GM12875 (cell line): ENCODE results near the gene WDR70.
"Not testable (repeated sequence)": the region's sequence is repeated elsewhere in the genome, so short reads cannot be mapped to it uniquely, and the experiment has no call there.

Experiments used
- H3K4me3 ChIP-seq: one replicate; pipeline ENCODE4 v1.5.1; 2011; ENCODE audit warnings: low read depth, low read length, control low read depth
- TF ChIP-seq, protein P1 (sequence below): IDR thresholded peaks from 2 replicates; pipeline ENCODE4 v1.5.1; 2011; ENCODE audit warnings: low read depth, mild to moderate bottlenecking, control low read depth, inconsistent platforms, low read length, moderate library complexity, borderline replicate concordance; ENCODE audit not compliant: insufficient read depth

The WDR70 gene

DNA sequence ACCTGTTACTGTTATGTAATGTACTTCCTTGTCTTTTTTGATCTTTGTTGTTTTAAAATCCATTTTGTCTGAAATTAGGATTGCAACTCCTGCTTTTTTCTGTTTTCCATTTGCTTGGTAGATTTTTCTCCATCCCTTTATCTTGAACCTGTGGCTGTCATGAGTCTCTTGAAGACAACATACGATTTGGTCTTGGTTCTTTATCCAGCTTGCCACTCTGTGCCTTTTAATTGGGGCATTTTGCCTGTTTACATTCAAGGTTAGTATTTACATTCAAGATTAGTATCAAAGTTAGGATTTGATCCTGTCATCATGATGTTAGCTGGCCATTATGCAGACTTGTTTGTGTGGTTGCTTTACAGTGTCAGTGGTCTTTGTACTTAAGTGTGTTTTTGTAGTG is 304.0 kb downstream of the WDR70 start:
- TF ChIP-seq, protein P1, sequence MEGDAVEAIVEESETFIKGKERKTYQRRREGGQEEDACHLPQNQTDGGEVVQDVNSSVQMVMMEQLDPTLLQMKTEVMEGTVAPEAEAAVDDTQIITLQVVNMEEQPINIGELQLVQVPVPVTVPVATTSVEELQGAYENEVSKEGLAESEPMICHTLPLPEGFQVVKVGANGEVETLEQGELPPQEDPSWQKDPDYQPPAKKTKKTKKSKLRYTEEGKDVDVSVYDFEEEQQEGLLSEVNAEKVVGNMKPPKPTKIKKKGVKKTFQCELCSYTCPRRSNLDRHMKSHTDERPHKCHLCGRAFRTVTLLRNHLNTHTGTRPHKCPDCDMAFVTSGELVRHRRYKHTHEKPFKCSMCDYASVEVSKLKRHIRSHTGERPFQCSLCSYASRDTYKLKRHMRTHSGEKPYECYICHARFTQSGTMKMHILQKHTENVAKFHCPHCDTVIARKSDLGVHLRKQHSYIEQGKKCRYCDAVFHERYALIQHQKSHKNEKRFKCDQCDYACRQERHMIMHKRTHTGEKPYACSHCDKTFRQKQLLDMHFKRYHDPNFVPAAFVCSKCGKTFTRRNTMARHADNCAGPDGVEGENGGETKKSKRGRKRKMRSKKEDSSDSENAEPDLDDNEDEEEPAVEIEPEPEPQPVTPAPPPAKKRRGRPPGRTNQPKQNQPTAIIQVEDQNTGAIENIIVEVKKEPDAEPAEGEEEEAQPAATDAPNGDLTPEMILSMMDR: no peak
- no peak overlapping the region for H3K4me3 ChIP-seq

DNA sequence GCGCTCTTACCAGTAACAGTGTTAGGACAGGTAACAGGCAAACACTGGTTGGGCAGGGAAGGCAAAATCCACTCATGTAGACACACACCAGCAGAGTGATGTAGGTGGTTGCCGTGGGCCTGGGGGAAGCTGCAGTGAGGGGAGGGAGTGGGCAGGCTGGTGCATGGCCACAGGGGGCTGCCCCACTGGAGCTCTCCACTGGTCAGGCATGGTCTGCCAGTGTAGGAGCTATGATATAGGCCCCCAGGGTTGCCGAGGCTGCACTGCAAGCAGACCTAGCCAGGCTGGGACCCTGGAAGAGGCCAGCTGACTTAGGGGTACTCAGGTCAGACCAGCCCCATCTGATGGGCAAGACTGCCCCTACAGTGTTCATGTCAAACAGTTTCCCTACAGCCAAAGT is 306.1 kb downstream of the WDR70 start:
- no peak overlapping the region for H3K4me3 ChIP-seq
- TF ChIP-seq, protein P1: no peak

DNA sequence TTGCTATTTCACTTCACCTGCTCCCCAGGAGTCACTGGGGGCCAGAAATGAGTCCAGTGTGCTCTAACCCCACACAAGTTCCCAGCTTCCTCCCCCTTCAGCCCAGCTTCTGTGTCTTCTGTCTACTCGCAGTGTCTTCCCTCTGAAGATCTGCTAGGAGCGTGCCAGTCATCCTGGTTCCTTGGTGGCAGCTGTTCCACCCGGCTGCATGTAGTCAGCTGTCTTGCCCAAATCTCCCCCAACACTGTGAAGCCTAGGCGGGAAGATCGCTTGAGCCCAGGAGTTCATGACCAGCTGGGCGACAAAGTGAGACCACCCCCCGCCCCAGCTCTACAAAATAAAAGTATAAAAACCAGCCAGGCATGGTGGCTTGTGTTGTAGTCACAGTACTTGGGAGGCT is 306.7 kb downstream of the WDR70 start:
- TF ChIP-seq, protein P1: no peak

DNA sequence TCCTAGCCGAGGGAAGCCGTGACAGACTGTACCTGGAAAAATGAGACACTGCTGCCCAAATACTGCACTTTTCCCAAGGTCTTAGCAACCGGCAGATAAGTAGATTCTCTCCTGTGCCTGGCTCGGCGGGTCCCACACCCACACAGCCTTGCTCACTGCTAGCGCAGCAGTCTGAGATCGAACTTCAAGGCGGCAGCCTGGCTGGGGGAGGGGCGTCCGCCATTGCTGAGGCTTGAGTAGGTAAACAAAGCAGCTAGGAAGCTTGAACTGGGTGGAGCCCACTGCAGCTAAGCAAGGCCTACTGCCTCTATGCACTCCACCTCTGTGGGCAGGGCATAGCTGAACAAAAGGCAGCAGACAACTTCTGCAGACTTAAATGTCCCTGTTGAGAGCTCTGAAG is 309.8 kb downstream of the WDR70 start:
- H3K4me3 ChIP-seq: not testable (repeated sequence)

More for the DNA sequence above, 306.7 kb downstream of the WDR70 start:
- H3K4me3 ChIP-seq: no peak overlapping the region

DNA sequence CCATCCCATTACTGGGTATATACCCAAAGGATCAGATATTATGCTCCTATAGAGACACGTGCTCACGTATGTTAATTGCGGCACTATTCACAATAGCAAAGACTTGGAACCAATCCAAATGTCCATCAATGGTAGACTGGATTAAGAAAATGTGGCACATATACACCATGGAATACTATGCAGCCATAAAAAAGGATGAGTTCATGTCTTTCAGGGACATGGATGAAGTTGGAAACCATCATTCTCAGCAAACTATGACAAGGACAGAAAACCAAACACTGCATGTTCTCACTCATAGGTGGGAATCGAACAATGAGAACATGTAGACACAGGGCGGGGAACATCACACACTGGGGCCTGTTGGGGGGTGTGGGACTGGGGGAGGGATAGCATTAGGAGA is 315.2 kb downstream of the WDR70 start:
- not testable (repeated sequence) for H3K4me3 ChIP-seq

DNA sequence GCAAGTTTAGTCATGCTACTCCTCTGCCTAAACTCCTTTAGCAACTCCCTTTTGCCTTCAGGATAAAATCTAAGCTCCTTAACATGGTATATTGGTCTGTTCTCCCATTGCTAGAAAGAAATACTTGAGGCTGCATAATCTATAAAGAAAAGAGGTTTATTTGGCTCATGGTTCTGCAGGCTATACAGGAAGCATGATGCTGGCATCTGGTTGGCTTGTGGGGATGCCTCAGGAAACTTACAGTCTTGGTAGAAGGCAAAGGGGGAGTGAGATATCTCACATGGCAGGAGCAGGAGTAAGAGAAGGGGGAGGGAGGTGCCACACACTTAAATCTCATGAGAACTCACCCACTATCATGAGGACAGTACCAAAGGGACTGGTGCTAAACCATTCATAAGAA is 315.7 kb downstream of the WDR70 start:
- TF ChIP-seq, protein P1: no peak
- no peak overlapping the region for H3K4me3 ChIP-seq

DNA sequence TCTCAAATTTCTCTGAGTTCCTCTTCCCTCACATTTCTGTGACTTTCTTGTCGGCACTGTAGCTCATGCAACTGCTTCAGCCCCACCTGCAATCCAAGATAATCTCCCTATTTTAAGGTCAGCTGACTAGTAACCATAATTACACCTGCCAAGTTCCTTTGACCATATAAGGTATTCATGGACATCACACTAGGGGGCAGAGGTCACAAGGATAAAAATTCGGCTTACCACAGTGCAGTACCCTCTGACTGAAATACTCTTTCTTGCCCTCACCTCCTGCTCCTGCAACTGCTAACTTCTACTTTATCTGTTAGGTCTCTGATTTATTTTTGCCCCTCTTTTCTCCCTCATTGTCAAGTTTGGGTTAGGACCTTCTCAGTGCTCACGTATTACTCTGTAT is 316.5 kb downstream of the WDR70 start:
- H3K4me3 ChIP-seq: no peak overlapping the region
- TF ChIP-seq, protein P1: no peak

DNA sequence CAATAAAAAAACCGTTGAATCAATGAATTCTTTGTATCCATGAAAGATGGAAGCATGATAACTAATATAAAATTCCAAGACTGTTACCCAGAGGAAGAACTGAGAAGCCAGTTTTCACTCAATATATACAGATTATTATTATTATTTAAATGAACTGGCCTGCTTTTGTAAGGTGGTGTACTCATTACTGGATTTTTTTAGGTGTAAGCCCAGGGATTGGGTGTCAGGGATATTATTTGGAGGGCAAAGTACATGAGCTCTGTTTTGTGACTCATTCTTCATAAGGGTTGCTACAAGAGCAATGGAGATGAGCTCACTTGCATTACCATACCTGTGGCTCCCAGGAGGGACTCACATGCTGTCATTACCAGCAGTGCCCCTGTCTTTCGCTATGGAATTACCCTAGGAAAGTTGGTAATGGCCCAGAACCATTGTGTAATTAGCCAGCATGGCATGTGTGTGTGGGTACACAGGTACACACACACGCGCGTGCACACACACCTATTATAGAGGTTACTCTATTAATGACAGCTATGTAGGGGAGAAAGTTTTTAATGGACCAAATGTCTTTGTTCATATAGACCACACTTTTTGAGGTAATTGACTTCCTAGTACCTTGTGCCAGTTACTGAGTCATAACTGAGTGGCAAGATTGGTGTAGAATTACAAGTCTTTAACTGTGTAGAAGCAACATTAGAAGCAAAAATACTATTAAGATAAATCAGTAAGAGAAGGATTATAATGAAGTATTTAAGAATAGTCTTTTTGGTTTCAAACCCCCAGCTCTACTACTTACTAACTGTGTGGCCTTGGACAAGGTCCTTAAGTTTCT is 317.3 kb downstream of the WDR70 start:
- H3K4me3 ChIP-seq: no peak overlapping the region
- TF ChIP-seq, protein P1: no peak
